PC-9 (cell line): ENCODE measurements around the gene ANKRD24. TPM values are rescaled to one million over a fixed set of nuclear protein-coding genes. Genes with fewer than 3 reads are reported as not detected.

Experiments
- BruUV-seq: library from RNA; stranded (reverse); fragments of 400-500 nt; replicated peaks from 2 replicates; lab custom pipeline; 2021; lab: Mats Ljungman, UMichigan
- CTCF ChIA-PET: fragments of 300-600 bp; sonication (Branson Sonifier 250); formaldehyde crosslinking; loops from one replicate; lab custom pipeline; 2022; ENCODE audit warnings: antibody characterized with exemption; lab: Charles Lee
- POLR2A ChIA-PET: fragments of 300-600 bp; sonication (Branson Sonifier 250); formaldehyde crosslinking; loops from one replicate; lab custom pipeline; 2022; ENCODE audit warnings: antibody characterized with exemption; ENCODE audit not compliant: unreplicated experiment; lab: Charles Lee
- DNase-seq, 2 experiments: peaks; one replicate each; pipeline versions ENCODE4 v3.0.0 to v3.0.0-alpha.2; 2015 to 2022; ENCODE audit warnings: mixed read lengths in 1 of 2
- H2AFZ ChIP-seq: fragments of 200-600 bp; sonication (generic); 2 replicates; pipeline ENCODE4 v1.8.1; 2017; ENCODE audit warnings: antibody characterized with exemption
- H3F3A ChIP-seq: fragments of 200-600 bp; sonication (generic); 2 replicates; pipeline ENCODE4 v1.8.1; 2017; ENCODE audit warnings: antibody characterized with exemption, mild to moderate bottlenecking, low read depth; ENCODE audit not compliant: insufficient read depth
- H3K27ac ChIP-seq: fragments of 200-600 bp; sonication (generic); 2 replicates; pipeline ENCODE4 v1.6.1; 2016; ENCODE audit warnings: mixed run types
- H3K27me3 ChIP-seq: fragments of 200-600 bp; sonication (generic); 2 replicates; pipeline ENCODE4 v1.6.1; 2016; ENCODE audit warnings: low read depth, mixed run types; ENCODE audit not compliant: insufficient read depth
- H3K36me3 ChIP-seq: fragments of 200-600 bp; sonication (generic); 2 replicates; pipeline ENCODE4 v1.6.1; 2016; ENCODE audit warnings: low read depth, mixed run types
- H3K4me1 ChIP-seq: fragments of 200-600 bp; sonication (generic); replicated peaks from 2 replicates; pipeline ENCODE4 v1.6.1; 2016; ENCODE audit warnings: mixed run types; ENCODE audit not compliant: insufficient read depth
- H3K4me2 ChIP-seq: fragments of 200-600 bp; sonication (generic); 2 replicates; pipeline ENCODE4 v1.6.1; 2017; ENCODE audit warnings: mixed run types
- H3K4me3 ChIP-seq: fragments of 200-600 bp; sonication (generic); 2 replicates; pipeline ENCODE4 v1.6.1; 2016; ENCODE audit warnings: mixed run types
- H3K79me2 ChIP-seq: fragments of 200-600 bp; sonication (generic); 2 replicates; pipeline ENCODE4 v1.6.1; 2017; ENCODE audit warnings: low read depth, mixed run types
- H3K9me2 ChIP-seq: fragments of 200-600 bp; sonication (generic); 2 replicates; pipeline ENCODE4 v1.8.1; 2017; ENCODE audit warnings: mild to moderate bottlenecking; ENCODE audit not compliant: insufficient read depth
- H3K9me3 ChIP-seq: fragments of 200-600 bp; sonication (generic); 2 replicates; pipeline ENCODE4 v1.8.1; 2016; ENCODE audit warnings: low read depth; ENCODE audit not compliant: insufficient read depth
- H4K20me1 ChIP-seq: fragments of 200-600 bp; sonication (generic); 2 replicates; pipeline ENCODE4 v1.8.1; 2017; ENCODE audit not compliant: insufficient read depth
- EZH2 ChIP-seq: fragments of 200-600 bp; sonication (generic); IDR thresholded peaks from 2 replicates; pipeline ENCODE4 v1.8.0; 2017; ENCODE audit warnings: antibody characterized with exemption, low read depth
- intact Hi-C: fragments of 100-400 bp; cut with micrococcal nuclease; formaldehyde crosslinking; loops from one replicate; pipeline ENCODE4 v1.10.0; 2022; ENCODE audit not compliant: unreplicated experiment
- total RNA-seq: library from RNA; stranded (reverse); gene quantifications from 2 replicates; pipeline ENCODE4 v1.2.3, GENCODE V29; 2021
- TF ChIP-seq, protein P1 (sequence below): fragments of 200-600 bp; sonication (generic); conservative IDR thresholded peaks from 2 replicates; pipeline ENCODE4 v1.6.1; 2017; ENCODE audit warnings: mixed run types, antibody characterized with exemption, mild to moderate bottlenecking, moderate library complexity

Gene ANKRD24
- total RNA-seq, 1 experiment from 2014 or later, result 0.79 TPM

DNA sequence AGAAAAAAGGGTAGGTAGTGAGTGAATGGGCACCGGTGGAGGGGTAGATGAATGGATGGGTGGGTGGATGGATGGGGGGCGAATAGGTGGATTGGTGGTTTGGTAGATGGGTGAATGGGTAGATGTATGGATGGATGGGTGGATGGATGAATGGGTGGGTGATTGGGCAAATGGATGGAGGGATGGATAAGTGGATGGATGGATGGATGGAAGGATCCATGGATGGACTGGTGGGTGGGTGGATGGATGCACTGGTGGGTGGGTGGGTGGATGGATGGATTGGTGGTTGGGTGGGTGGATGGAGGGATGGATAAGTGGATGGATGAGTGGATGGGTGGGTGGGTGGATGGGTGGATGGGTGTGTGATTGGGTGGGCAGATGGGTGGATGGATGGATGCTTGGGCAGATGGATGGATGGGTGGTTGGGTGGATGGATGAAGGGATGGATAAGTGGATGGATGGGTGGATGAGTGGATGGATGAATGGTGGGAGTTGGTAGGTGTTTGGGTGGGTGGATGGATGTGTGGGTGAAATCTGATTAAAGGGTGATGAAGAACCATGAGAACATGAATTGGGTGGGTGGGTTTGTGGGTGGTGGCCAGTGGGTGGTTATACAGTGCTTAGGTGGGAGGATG lies 2.3 kb downstream of the ANKRD24 start:
- POLR2A ChIA-PET, result no interaction called here
- Histone ChIP-seq H3K27me3 (no peaks in the 10 kb centered on the region), H3K4me1 (peaks cover 4% of the 10 kb centered on the region; the same call in 1 of the 2 replicates), H2AFZ (no peak overlapping the region), H3F3A (peaks cover 4% of the 10 kb centered on the region; the same call in 1 of the 2 replicates), H3K4me3 (no peak overlapping the region), H3K9me3 (no peaks in the 10 kb centered on the region), H3K36me3 (no peaks in the 10 kb centered on the region), H3K79me2 (0 out of 2 replicates have a peak, but pooled peaks cover 7% of the 10 kb centered on the region), H3K9me2 (no peaks in the 10 kb centered on the region), H3K27ac (no peak overlapping the region), H3K4me2 (no peak overlapping the region), H4K20me1 (no peaks in the 10 kb centered on the region)
- no peak for DNase-seq
- BruUV-seq, result no TSS peak
- CTCF ChIA-PET, result interaction anchor here (0.5 kb wide), 1 partner anchor 44 kb away, joined by 9 read pairs; no protein-coding TSS in a partner anchor
- no peak for TF ChIP-seq EZH2
- TF ChIP-seq, protein P1, sequence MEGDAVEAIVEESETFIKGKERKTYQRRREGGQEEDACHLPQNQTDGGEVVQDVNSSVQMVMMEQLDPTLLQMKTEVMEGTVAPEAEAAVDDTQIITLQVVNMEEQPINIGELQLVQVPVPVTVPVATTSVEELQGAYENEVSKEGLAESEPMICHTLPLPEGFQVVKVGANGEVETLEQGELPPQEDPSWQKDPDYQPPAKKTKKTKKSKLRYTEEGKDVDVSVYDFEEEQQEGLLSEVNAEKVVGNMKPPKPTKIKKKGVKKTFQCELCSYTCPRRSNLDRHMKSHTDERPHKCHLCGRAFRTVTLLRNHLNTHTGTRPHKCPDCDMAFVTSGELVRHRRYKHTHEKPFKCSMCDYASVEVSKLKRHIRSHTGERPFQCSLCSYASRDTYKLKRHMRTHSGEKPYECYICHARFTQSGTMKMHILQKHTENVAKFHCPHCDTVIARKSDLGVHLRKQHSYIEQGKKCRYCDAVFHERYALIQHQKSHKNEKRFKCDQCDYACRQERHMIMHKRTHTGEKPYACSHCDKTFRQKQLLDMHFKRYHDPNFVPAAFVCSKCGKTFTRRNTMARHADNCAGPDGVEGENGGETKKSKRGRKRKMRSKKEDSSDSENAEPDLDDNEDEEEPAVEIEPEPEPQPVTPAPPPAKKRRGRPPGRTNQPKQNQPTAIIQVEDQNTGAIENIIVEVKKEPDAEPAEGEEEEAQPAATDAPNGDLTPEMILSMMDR, result no peak
- intact Hi-C loops, result loop anchor here (5.0 kb wide), 2 partner anchors 43 to 118 kb away; partner anchors contain the start of gene ZBTB7A

DNA sequence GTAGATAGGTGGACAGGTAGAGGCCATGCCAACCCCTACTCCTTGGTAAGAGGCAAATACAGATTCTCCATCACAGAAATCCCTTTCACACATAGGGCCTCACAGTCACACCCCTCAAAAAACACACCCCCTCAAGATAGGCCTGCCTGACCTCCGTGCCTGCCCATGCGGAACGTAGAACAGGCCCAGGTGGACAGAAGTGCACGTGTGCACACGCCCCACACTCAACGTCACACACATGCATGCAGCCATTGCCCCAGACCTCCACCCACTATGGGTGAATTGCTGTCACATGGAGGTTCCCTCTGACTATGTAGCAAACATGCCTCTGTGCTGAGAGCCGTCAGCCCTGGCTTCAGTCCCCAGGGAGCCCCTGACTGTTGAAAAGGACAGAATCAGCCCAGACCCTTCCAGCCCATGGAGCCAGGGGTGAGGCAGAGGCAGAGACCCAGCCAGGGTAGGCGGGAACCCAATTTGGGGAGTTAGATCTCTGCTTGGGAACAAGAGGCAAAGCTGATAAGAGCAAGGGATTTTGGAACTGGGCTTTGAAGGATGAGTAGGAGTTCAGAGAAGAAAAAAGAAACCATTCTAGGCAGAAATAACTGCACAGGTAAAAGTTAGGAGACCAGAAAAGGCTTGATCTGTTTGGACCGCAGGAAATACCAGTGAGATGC lies 3.1 kb downstream of the ANKRD24 start:
- no peak overlapping the region for H3K4me3 ChIP-seq
- H3K4me2 ChIP-seq, result no peak overlapping the region
- H3K27ac ChIP-seq, result no peak overlapping the region
- no peak overlapping the region for H2AFZ ChIP-seq
- TF ChIP-seq, protein P1, result no peak
- TF ChIP-seq EZH2, result no peak
- DNase-seq, result no peak
- no peaks in the 10 kb centered on the region for H4K20me1 ChIP-seq
- POLR2A ChIA-PET, result no interaction called here
- intact Hi-C loops, result no loop called here
- no peaks in the 10 kb centered on the region for H3K27me3 ChIP-seq
- H3K36me3 ChIP-seq, result no peaks in the 10 kb centered on the region
- H3K9me3 ChIP-seq, result no peaks in the 10 kb centered on the region
- peaks cover under 1% of the 10 kb centered on the region; the same call in 1 of the 2 replicates for H3K4me1 ChIP-seq
- CTCF ChIA-PET, result no interaction called here
- H3K9me2 ChIP-seq, result no peaks in the 10 kb centered on the region
- no TSS peak for BruUV-seq
- peaks cover 4% of the 10 kb centered on the region; the same call in 1 of the 2 replicates for H3F3A ChIP-seq
- H3K79me2 ChIP-seq, result 0 out of 2 replicates have a peak, but pooled peaks cover 6% of the 10 kb centered on the region

DNA sequence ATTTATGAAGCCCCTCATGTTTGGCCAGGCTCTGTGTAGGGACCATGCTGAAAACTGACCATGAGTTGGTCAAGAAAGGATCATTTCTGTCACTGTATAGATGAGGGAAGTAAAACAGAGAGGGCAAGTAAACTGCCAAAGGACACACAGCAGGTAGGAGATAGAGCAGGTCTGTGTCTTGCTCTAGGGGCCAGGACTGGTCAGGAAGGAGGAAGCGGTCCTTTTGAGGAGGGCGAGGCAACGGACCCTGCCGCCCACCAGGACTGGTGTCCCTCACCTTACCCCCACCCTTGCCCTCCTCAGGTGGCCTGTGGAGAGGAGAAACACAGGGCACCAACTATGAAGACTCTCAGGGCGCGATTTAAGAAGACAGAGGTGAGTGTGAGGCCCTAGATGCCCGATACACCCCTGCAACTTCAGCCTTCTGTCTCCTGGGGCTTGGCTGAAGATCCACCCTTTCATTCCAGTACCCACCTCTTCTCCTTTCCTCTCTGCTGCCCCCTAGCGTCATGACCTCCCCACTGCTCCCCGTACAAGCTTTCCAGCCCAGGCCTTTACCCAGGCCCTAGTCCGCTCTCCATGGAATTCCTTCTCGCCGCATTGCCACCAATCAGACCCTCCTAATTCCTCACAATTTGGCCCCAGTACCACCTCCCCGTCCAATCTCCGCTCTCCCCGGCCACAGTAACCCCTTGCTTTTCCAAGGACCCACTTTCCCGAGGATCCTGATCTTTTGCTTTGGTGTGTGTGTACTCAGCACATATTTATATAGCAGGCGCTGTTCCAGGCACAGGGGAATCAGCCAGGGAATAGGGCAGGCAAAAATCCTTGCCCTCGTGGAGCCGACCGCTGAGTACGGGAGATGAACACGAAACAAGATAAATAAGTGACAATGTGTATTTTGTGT lies 3.9 kb downstream of the ANKRD24 start:
- Histone ChIP-seq H3K36me3 (no peaks in the 10 kb centered on the region), H3K4me3 (no peak overlapping the region), H4K20me1 (no peaks in the 10 kb centered on the region), H3F3A (peaks cover 4% of the 10 kb centered on the region; the same call in 1 of the 2 replicates), H3K79me2 (0 out of 2 replicates have a peak, but pooled peaks cover 2% of the 10 kb centered on the region), H3K9me2 (no peaks in the 10 kb centered on the region), H3K27me3 (no peaks in the 10 kb centered on the region), H3K4me2 (no peak overlapping the region), H2AFZ (no peak overlapping the region), H3K4me1 (no peaks in the 10 kb centered on the region; the same call in 1 of the 2 replicates), H3K27ac (no peak overlapping the region), H3K9me3 (no peaks in the 10 kb centered on the region)
- TF ChIP-seq EZH2, result no peak
- TF ChIP-seq, protein P1, result peak; percentile 78
- peak in 1 of 2 experiments; percentile 72 for DNase-seq
- intact Hi-C loops, result no loop called here
- BruUV-seq, result no TSS peak
- ChIA-PET CTCF (interaction anchor here (0.5 kb wide), 1 partner anchor 225 kb away, joined by 3 read pairs; no protein-coding TSS in a partner anchor), POLR2A (no interaction called here)
